ENCODE data around the gene RELL2. TPM values are rescaled to one million over a fixed set of nuclear protein-coding genes. Genes with fewer than 3 reads are reported as not detected.

Gene RELL2
- total RNA-seq, 4 donors from 2014 or later: 4.3 to 10.4 (median 6.4) TPM

DNA sequence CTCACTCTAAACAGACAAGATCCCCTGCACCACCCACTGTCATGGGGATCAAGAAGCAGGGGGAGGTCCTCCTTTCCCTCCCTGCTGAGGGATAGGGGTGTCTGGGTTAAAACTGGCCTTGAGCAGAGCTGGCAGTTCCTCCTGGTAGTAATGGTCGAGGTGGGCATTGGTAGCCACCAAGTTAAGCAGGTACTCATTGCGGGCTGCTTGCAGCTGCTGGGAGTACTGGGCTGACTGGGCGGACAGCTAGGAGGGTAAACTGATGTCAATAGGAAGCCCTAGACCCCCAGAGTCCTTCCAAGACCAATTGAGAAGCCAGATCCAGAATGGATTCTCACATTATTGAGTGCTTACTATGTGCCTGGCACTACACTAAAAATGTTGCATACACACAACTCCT is 11.1 kb downstream of the RELL2 start:
- peaks cover 0 to 55% (median 0%) of the 10 kb centered on the region in 3 donors for H3K36me3 ChIP-seq
- 83 to 88% methylated on average over 1 to 2 of the region's 3 CpGs for WGBS, 2 donors

DNA sequence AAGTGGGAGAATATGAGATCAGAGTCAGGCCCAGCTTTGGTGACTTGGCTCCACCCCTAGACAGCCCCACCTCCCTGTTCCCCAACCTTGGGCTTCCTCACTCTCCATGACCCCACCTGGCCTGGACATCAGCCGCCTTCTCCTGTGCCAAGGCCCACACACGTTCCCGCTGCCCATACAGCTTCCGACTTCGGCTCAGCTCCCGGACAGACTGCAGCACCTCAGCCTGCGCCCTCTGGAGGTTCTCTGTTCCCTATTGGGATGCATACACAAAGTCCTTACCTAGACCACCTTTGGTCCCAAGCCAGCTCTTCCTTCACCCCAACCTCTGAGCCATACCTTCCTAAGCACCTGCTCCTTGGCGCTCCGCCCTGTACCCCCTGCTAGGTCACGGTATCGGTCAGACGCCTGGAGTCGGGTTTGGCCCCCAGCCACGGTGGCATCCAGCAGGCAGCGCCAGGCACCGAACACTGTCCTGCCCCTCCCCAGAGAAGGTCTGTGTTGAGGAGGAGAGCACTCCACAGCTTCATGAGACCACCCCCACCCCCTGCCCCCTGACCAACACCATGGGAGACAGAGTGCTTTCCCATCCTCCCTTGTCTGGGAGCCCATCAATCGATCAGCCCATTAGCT is 12.4 kb downstream of the RELL2 start:
- Histone ChIP-seq H3K9me3 (no peaks in the 10 kb centered on the region), H3K27ac (no peak overlapping the region), H3K4me1 (peaks cover 10 to 20% (median 13%) of the 10 kb centered on the region in 3 donors), H3K36me3 (peaks cover 0 to 49% (median 0%) of the 10 kb centered on the region in 3 donors), H3K4me3 (no peak overlapping the region), H3K27me3 (no peaks in the 10 kb centered on the region)
- TF ChIP-seq POLR2A (IDR thresholded peaks at IDR 0.05): no peak
- TF ChIP-seq, protein P1, sequence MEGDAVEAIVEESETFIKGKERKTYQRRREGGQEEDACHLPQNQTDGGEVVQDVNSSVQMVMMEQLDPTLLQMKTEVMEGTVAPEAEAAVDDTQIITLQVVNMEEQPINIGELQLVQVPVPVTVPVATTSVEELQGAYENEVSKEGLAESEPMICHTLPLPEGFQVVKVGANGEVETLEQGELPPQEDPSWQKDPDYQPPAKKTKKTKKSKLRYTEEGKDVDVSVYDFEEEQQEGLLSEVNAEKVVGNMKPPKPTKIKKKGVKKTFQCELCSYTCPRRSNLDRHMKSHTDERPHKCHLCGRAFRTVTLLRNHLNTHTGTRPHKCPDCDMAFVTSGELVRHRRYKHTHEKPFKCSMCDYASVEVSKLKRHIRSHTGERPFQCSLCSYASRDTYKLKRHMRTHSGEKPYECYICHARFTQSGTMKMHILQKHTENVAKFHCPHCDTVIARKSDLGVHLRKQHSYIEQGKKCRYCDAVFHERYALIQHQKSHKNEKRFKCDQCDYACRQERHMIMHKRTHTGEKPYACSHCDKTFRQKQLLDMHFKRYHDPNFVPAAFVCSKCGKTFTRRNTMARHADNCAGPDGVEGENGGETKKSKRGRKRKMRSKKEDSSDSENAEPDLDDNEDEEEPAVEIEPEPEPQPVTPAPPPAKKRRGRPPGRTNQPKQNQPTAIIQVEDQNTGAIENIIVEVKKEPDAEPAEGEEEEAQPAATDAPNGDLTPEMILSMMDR (IDR thresholded peaks at IDR 0.05): no peak
- WGBS, 2 donors: 94 to 96% methylated on average over 11 to 12 of the region's 17 CpGs
- intact Hi-C loops (cut with DNase I): no loop called here
- no peak for DNase-seq

More for the DNA sequence above, 11.1 kb downstream of the RELL2 start:
- no peak overlapping the region for H3K27ac ChIP-seq
- DNase-seq: no peak
- H3K4me3 ChIP-seq: no peak overlapping the region
- intact Hi-C loops (cut with DNase I): no loop called here
- H3K4me1 ChIP-seq: peaks cover 10 to 20% (median 13%) of the 10 kb centered on the region in 3 donors
- TF ChIP-seq, protein P1 (IDR thresholded peaks at IDR 0.05): no peak
- TF ChIP-seq POLR2A (IDR thresholded peaks at IDR 0.05): no peak
- H3K9me3 ChIP-seq: no peaks in the 10 kb centered on the region
- no peaks in the 10 kb centered on the region for H3K27me3 ChIP-seq

DNA sequence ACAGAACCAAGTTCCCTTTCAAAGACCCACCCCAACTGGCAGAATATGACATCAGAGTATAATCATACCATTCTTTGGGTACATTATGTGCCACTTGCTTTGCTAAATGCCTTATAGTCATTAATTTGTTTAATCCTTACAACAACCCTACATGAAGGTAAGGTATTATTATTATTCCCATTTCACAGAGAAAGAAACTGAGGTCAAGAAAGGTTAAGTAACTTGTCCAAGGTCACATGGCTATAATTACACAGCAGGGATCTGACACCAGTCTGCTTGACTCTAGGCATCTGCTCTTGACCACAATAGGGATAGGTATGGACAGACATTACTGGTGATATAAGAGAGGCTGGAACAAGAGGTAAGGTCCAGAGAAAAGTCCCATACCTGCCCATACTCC is 13.2 kb downstream of the RELL2 start:
- no peak for DNase-seq
- Histone ChIP-seq H3K9me3 (no peaks in the 10 kb centered on the region), H3K36me3 (peaks cover 0 to 41% (median 0%) of the 10 kb centered on the region in 3 donors), H3K4me1 (peaks cover 10 to 20% (median 13%) of the 10 kb centered on the region in 3 donors), H3K27ac (peak overlapping the region in 1 of 4 donors; percentile 84), H3K4me3 (no peak overlapping the region), H3K27me3 (no peaks in the 10 kb centered on the region)
- intact Hi-C loops (cut with DNase I): no loop called here
- TF ChIP-seq POLR2A (IDR thresholded peaks at IDR 0.05): no peak
- TF ChIP-seq, protein P1 (IDR thresholded peaks at IDR 0.05): no peak

- TF ChIP-seq POLR2A (IDR thresholded peaks at IDR 0.05): peak in 1 of 4 donors; percentile 35
- TF ChIP-seq, protein P1 (IDR thresholded peaks at IDR 0.05): peak in 1 of 6 experiments; percentile 11
- H3K36me3 ChIP-seq: peaks cover 0 to 39% (median 0%) of the 10 kb centered on the region in 3 donors
- no peaks in the 10 kb centered on the region for H3K9me3 ChIP-seq
- WGBS, 2 donors: 4 to 10% methylated on average over 13 to 20 of the region's 50 CpGs
- peak within 1 kb of the TSS; percentile 75 to 84 (median 80) for H3K27ac ChIP-seq
- no peaks in the 10 kb centered on the region for H3K27me3 ChIP-seq
- intact Hi-C loops (cut with DNase I): no loop called here
- H3K4me1 ChIP-seq: peaks cover 10 to 20% (median 13%) of the 10 kb centered on the region in 3 donors
- peak within 1 kb of the TSS; percentile 59 to 86 (median 72) for H3K4me3 ChIP-seq
- peak; percentile 43 for DNase-seq
Measured at GRCh38 chr5:141650851-141651727, 14.3 kb downstream of the RELL2 start, which contains the start of gene FCHSD1. TSS of gene FCHSD1 (minus strand) at chr5:141651418. CDS start at chr5:141651368, 50 bp downstream.

DNA sequence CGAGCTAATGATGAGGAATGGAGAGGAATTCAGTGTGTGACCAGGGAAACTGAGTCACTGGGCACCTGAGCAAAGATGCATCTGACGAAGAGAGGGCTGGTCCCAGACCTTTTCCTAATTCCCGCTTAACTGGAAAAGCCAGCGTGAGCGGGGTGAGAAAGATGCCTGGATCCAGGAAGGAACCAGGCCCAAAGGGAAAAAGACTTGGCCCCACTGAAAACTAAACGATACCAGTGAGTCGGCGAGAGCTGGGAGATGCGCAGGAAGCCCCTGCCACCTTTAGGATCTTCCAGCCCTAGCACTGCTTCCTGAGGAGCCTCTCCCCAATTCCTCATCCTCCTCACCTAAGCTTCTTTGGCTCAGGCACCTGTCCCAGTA is 14.9 kb downstream of the RELL2 start:
- no peak for DNase-seq
- H3K36me3 ChIP-seq: peaks cover 0 to 39% (median 0%) of the 10 kb centered on the region in 3 donors
- WGBS, 2 donors: 34 to 60% methylated on average over 9 of the region's 9 CpGs
- H3K27ac ChIP-seq: peak overlapping the region; percentile 75 to 84 (median 80)
- no peaks in the 10 kb centered on the region for H3K9me3 ChIP-seq
- H3K4me1 ChIP-seq: peaks cover 10 to 20% (median 13%) of the 10 kb centered on the region in 3 donors
- H3K4me3 ChIP-seq: peak overlapping the region; percentile 59 to 86 (median 72)
- no peak for TF ChIP-seq POLR2A (IDR thresholded peaks at IDR 0.05)
- TF ChIP-seq, protein P1 (IDR thresholded peaks at IDR 0.05): no peak
- intact Hi-C loops (cut with DNase I): no loop called here
- no peaks in the 10 kb centered on the region for H3K27me3 ChIP-seq
